Activated naive CD8-positive, alpha-beta T cell treated with anti-CD3 and anti-CD28 coated beads for 36 hours (primary cell): ENCODE data around the gene C3orf49. TPM values are rescaled to one million over a fixed set of nuclear protein-coding genes. Genes with fewer than 3 reads are reported as not detected.
A peak's percentile ranks its signal among the peaks of the same experiment; 100 is the strongest.

ENCODE experiments used
- DNase-seq: peaks from one replicate; pipeline ENCODE4 v3.0.0; 2021
- H3K27ac Mint-ChIP-seq: one replicate; pipeline ENCODE4 v1.8.0; 2022; ENCODE audit warnings: mild to moderate bottlenecking, moderate library complexity, mixed read lengths
- H3K27me3 Mint-ChIP-seq: one replicate; pipeline ENCODE4 v1.8.0; 2022; ENCODE audit warnings: mild to moderate bottlenecking, mixed read lengths
- H3K36me3 Mint-ChIP-seq: one replicate; pipeline ENCODE4 v1.8.0; 2021; ENCODE audit warnings: mild to moderate bottlenecking, mixed read lengths
- H3K4me1 Mint-ChIP-seq: one replicate; pipeline ENCODE4 v1.8.0; 2021; ENCODE audit warnings: mixed read lengths
- H3K4me3 Mint-ChIP-seq: one replicate; pipeline ENCODE4 v1.8.0; 2022; ENCODE audit warnings: mild to moderate bottlenecking, moderate library complexity, mixed read lengths
- H3K9me3 Mint-ChIP-seq: one replicate; pipeline ENCODE4 v1.8.0; 2022; ENCODE audit warnings: mixed read lengths
- total RNA-seq, 2 experiments: library from RNA; stranded (reverse); gene quantifications; one replicate each; pipeline ENCODE4 v1.2.3, GENCODE V29; 2021

The C3orf49 gene
- total RNA-seq, 2 experiments from 2014 or later: not detected

DNA sequence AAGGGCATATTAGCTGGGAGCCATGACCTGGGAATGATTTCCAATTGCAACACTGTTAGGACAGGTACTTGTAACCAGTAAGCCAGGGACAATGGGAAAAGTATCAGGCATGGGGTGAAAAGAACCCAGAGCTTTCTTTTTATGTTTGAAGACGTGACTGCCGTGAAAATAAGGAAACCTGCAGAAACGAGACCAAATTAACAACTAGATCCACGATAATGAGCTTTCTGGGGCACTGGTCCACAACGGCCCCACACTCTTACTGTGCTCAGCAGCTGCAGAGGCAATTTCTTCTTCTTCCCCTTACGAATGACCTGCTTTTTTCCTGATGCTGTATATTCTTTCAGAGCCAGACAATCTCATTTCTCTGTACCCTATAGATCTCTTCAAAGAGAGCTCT, 11.4 kb downstream of the C3orf49 start:
- no peak overlapping the region for H3K27ac Mint-ChIP-seq
- H3K4me3 Mint-ChIP-seq: no peak overlapping the region
- H3K36me3 Mint-ChIP-seq: peaks cover 14% of the 10 kb centered on the region
- no peak for DNase-seq
- H3K27me3 Mint-ChIP-seq: no peaks in the 10 kb centered on the region
- no peaks in the 10 kb centered on the region for H3K4me1 Mint-ChIP-seq
- H3K9me3 Mint-ChIP-seq: no peaks in the 10 kb centered on the region

DNA sequence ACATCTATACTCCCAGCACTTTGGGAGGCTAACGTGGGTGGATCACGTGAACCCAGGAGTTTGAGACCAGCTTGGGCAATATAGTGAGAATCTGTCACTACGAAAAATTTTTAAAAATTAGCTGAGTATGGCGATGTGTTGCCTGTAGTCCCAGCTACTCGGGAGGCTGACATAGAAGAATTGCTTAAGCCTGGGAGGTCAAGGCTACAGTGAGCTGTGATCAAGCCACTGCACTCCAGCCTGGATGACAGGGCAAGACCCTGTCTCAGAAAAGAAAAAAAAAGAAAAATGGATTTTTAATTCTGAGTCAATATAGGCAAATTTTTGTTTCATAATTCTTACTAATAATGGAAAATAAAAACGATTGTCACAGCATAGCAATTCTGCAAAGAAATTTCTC, 13.3 kb downstream of the C3orf49 start:
- no peaks in the 10 kb centered on the region for H3K4me1 Mint-ChIP-seq

DNA sequence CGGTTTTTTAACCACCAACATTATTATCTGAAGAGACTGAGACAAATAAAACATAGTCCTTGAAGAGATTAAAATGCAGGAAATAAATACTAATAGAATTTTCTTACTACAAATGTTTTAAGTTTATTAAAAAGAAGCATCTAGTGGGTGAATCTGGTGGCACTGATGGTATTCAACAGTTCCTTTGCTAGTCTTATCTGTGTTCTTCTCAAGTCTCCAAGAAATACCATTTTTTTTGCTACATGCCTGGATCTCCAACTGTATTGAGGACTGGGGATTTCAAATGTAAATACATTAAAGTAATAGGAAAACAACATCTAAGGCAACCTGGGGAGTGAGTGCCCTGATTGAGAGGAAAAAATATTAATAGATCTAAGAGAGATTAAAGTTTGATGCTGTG, 22.6 kb downstream of the C3orf49 start:
- Mint-ChIP-seq H3K27ac (no peak overlapping the region), H3K4me1 (no peaks in the 10 kb centered on the region), H3K4me3 (no peak overlapping the region), H3K36me3 (peaks cover 23% of the 10 kb centered on the region), H3K9me3 (no peaks in the 10 kb centered on the region), H3K27me3 (no peaks in the 10 kb centered on the region)
- DNase-seq: no peak

More for the DNA sequence above, 13.3 kb downstream of the C3orf49 start:
- no peak for DNase-seq
- Mint-ChIP-seq H3K36me3 (peaks cover 17% of the 10 kb centered on the region), H3K9me3 (no peaks in the 10 kb centered on the region), H3K4me3 (no peak overlapping the region), H3K27ac (no peak overlapping the region), H3K27me3 (no peaks in the 10 kb centered on the region)

- no peaks in the 10 kb centered on the region for H3K9me3 Mint-ChIP-seq
- no peak overlapping the region for H3K27ac Mint-ChIP-seq
- H3K4me1 Mint-ChIP-seq: no peaks in the 10 kb centered on the region
- H3K27me3 Mint-ChIP-seq: no peaks in the 10 kb centered on the region
- DNase-seq: no peak
- H3K4me3 Mint-ChIP-seq: no peak overlapping the region
- peaks cover 23% of the 10 kb centered on the region for H3K36me3 Mint-ChIP-seq
Observed at GRCh38 chr3:63842127-63842526, 23.0 kb downstream of the C3orf49 start.

- no peak overlapping the region for H3K4me3 Mint-ChIP-seq
- H3K36me3 Mint-ChIP-seq: peaks cover 18% of the 10 kb centered on the region
- DNase-seq: no peak
- H3K4me1 Mint-ChIP-seq: no peaks in the 10 kb centered on the region
- no peaks in the 10 kb centered on the region for H3K27me3 Mint-ChIP-seq
- no peak overlapping the region for H3K27ac Mint-ChIP-seq
- no peaks in the 10 kb centered on the region for H3K9me3 Mint-ChIP-seq
Observed at GRCh38 chr3:63845215-63845614, 26.1 kb downstream of the C3orf49 start.

DNA sequence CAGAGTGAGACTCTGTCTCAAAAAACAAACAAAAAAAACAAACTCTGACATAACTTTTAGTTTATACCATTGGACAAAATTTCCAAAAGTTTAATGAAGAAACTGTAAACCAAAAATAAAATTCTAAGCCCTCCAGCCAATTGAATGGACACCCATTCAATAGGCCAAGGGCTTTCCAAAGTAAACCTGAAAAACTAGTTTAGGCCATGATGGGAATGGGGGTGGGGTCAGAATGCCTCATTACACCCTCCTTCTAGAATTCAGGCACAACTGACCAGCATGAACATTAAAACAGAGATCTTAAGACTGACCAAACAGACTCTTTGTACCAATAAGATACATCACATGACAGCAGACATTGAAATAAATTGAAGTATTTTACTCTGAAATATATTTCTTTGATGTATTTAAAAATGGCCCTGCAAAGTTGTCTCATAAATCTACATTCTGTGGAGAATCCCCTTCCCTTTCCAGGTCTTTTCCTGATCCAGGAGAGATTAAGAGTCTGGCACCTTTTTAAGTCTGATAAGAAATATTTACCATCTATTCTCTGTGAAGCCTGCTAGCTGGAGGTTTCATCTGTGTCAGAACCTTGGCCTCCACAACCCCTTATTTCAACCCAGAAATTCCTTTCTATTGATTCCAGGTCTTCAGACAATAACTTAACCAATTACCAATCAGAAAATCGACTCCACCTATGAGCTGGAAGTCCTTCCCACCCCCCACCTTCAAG, 28.8 kb downstream of the C3orf49 start:
- no peak overlapping the region for H3K27ac Mint-ChIP-seq
- H3K9me3 Mint-ChIP-seq: no peaks in the 10 kb centered on the region
- no peak overlapping the region for H3K4me3 Mint-ChIP-seq
- H3K36me3 Mint-ChIP-seq: peaks cover 14% of the 10 kb centered on the region
- DNase-seq: no peak
- H3K27me3 Mint-ChIP-seq: no peaks in the 10 kb centered on the region
- H3K4me1 Mint-ChIP-seq: no peaks in the 10 kb centered on the region

- no peaks in the 10 kb centered on the region for H3K27me3 Mint-ChIP-seq
- H3K9me3 Mint-ChIP-seq: no peaks in the 10 kb centered on the region
- H3K4me1 Mint-ChIP-seq: no peaks in the 10 kb centered on the region
- H3K36me3 Mint-ChIP-seq: peaks cover 9% of the 10 kb centered on the region
- DNase-seq: no peak
- H3K4me3 Mint-ChIP-seq: no peak overlapping the region
- no peak overlapping the region for H3K27ac Mint-ChIP-seq
Observed at GRCh38 chr3:63849175-63849574, 30.1 kb downstream of the C3orf49 start.

- peaks cover 10% of the 10 kb centered on the region for H3K4me1 Mint-ChIP-seq
- no peaks in the 10 kb centered on the region for H3K9me3 Mint-ChIP-seq
- no peaks in the 10 kb centered on the region for H3K27me3 Mint-ChIP-seq
- H3K4me3 Mint-ChIP-seq: no peak overlapping the region
- peaks cover 7% of the 10 kb centered on the region for H3K36me3 Mint-ChIP-seq
- DNase-seq: no peak
- H3K27ac Mint-ChIP-seq: no peak overlapping the region
Observed at GRCh38 chr3:63851287-63851686, 32.2 kb downstream of the C3orf49 start.

DNA sequence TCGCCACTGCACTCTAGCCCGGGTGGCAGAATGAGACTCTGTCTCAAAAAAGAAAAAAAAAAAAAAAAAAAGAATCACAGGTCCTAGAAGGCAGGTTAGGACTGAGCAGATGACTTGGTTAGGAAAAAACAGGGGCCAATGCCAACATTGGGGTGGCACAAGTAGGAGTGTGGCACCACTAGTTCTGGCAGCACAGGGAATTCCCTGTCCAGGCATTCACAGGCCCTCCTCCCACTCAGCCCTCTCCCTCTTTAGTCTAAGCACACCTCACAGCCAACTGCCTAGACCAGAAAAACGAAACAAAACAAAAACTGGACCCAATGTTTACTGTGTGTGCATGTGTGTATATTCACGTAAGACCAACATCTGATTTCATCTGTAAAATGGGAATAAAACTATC, 34.0 kb downstream of the C3orf49 start:
- H3K4me3 Mint-ChIP-seq: no peak overlapping the region
- DNase-seq: no peak
- H3K9me3 Mint-ChIP-seq: no peaks in the 10 kb centered on the region
- H3K27me3 Mint-ChIP-seq: no peaks in the 10 kb centered on the region
- peaks cover 12% of the 10 kb centered on the region for H3K36me3 Mint-ChIP-seq
- no peak overlapping the region for H3K27ac Mint-ChIP-seq
- peaks cover 17% of the 10 kb centered on the region for H3K4me1 Mint-ChIP-seq

- Mint-ChIP-seq H3K4me3 (no peak overlapping the region), H3K27ac (no peak overlapping the region), H3K36me3 (peaks cover 15% of the 10 kb centered on the region), H3K4me1 (peaks cover 31% of the 10 kb centered on the region), H3K9me3 (no peaks in the 10 kb centered on the region), H3K27me3 (no peaks in the 10 kb centered on the region)
- DNase-seq: no peak
Observed at GRCh38 chr3:63855333-63855940, 36.3 kb downstream of the C3orf49 start.

GRCh38 chr3:63857311-63857710, 38.2 kb downstream of the C3orf49 start:
- peaks cover 48% of the 10 kb centered on the region for H3K4me1 Mint-ChIP-seq
- no peaks in the 10 kb centered on the region for H3K9me3 Mint-ChIP-seq
- no peaks in the 10 kb centered on the region for H3K27me3 Mint-ChIP-seq
- H3K36me3 Mint-ChIP-seq: peaks cover 19% of the 10 kb centered on the region
- no peak for DNase-seq
- H3K4me3 Mint-ChIP-seq: no peak overlapping the region
- no peak overlapping the region for H3K27ac Mint-ChIP-seq

GRCh38 chr3:63860776-63861175, 41.7 kb downstream of the C3orf49 start:
- Mint-ChIP-seq H3K4me1 (peaks cover 54% of the 10 kb centered on the region), H3K27ac (no peak overlapping the region), H3K4me3 (no peak overlapping the region), H3K9me3 (no peaks in the 10 kb centered on the region), H3K27me3 (no peaks in the 10 kb centered on the region), H3K36me3 (peaks cover 26% of the 10 kb centered on the region)
- DNase-seq: no peak

- no peak for DNase-seq
- Mint-ChIP-seq H3K9me3 (no peaks in the 10 kb centered on the region), H3K27ac (peak overlapping the region; percentile 14), H3K27me3 (no peaks in the 10 kb centered on the region), H3K4me3 (no peak overlapping the region), H3K4me1 (peaks cover 51% of the 10 kb centered on the region), H3K36me3 (peaks cover 28% of the 10 kb centered on the region)
Observed at GRCh38 chr3:63861306-63861705, 42.2 kb downstream of the C3orf49 start.

- H3K36me3 Mint-ChIP-seq: peaks cover 31% of the 10 kb centered on the region
- H3K9me3 Mint-ChIP-seq: no peaks in the 10 kb centered on the region
- peak overlapping the region; percentile 77 for H3K4me3 Mint-ChIP-seq
- H3K27ac Mint-ChIP-seq: peak overlapping the region; percentile 97
- H3K27me3 Mint-ChIP-seq: no peaks in the 10 kb centered on the region
- no peak for DNase-seq
- peaks cover 53% of the 10 kb centered on the region for H3K4me1 Mint-ChIP-seq
Observed at GRCh38 chr3:63862804-63863149, 43.7 kb downstream of the C3orf49 start.

DNA sequence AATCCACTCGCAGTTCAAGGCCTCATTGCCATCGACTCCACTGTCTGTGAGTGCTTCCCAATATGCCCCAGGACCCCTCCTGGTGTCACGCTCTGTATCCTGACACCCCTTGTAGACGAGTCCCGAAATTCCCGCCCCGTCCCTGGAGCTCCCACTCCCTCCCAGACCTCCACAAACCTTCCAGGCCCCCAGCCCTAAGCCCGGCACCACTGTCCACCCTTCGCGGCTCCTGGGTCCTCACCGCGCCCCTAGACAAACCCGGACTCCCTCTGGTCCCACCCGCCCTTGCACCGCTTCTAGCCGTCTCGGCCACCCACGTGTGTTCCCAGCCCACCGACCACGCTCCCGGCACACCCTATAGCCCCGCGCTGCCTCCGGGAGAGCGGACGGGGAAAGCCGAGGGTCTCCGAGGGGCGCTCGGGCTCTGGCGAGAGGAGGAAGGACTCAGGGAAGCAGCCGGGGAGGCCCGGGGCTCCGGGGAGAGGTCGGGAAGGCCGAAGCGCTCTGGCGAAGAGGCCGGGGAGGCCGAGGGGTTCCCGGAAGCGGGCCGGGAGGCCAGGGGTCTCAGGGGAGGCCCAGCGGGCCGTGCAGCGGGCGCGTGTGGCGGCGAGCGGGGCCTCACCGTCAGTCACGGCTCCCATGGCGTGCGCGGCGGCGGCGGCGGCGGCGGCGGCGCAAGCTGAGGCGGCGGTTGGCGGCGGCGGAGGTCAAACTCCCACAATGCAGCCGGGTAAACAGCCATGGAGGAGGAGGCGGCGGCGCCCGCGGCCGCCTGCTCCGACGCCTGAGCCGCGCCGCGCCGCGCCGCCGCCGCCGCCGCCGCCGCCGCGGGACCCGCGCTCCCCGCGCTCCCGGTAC, 44.3 kb downstream of the C3orf49 start, which contains the start of the genes ATXN7 and THOC7:
Gene ATXN7, plus strand, starts transcription at position 718 of the 858 bp plus-strand sequence. CDS start 48,732 bp downstream, outside the sequence.
Gene THOC7, minus strand, starts transcription at position 656 of the 858 bp plus-strand sequence. Its CDS starts 15 bp downstream, at position 641.
- peak within 1 kb of the TSS; percentile 91 for H3K4me3 Mint-ChIP-seq

More for the DNA sequence above, 44.3 kb downstream of the C3orf49 start, which contains the start of the genes ATXN7 and THOC7:
- DNase-seq: peak; percentile 71
- no peaks in the 10 kb centered on the region for H3K27me3 Mint-ChIP-seq
- H3K36me3 Mint-ChIP-seq: peaks cover 35% of the 10 kb centered on the region
- no peaks in the 10 kb centered on the region for H3K9me3 Mint-ChIP-seq
- H3K4me1 Mint-ChIP-seq: peaks cover 56% of the 10 kb centered on the region
- H3K27ac Mint-ChIP-seq: peak within 1 kb of the TSS; percentile 97
